ENCODE measurements around the gene ANKRD63.

Gene ANKRD63

GRCh38 chr15:40254452-40254851 is 28.4 kb downstream of the ANKRD63 start:
- no peak for DNase-seq

GRCh38 chr15:40253167-40253790 is 29.6 kb downstream of the ANKRD63 start:
- no peak for DNase-seq

GRCh38 chr15:40252438-40253166 is 30.3 kb downstream of the ANKRD63 start:
- no peak for DNase-seq

- DNase-seq: no peak
These were observed 30.8 kb downstream of the ANKRD63 start for GRCh38 chr15:40252141-40252437.

GRCh38 chr15:40251486-40252140 is 31.3 kb downstream of the ANKRD63 start:
- DNase-seq: no peak

GRCh38 chr15:40250771-40251483 is 31.9 kb downstream of the ANKRD63 start:
- no peak for DNase-seq

GRCh38 chr15:40250304-40250656 is 32.6 kb downstream of the ANKRD63 start:
- DNase-seq: no peak

- DNase-seq: peak; percentile 16
These were observed 33.2 kb downstream of the ANKRD63 start for GRCh38 chr15:40249477-40250303.

GRCh38 chr15:40248006-40248783 is 34.7 kb downstream of the ANKRD63 start:
- DNase-seq: no peak

GRCh38 chr15:40247406-40247971 is 35.4 kb downstream of the ANKRD63 start:
- DNase-seq: no peak

- DNase-seq: no peak
These were observed 36.2 kb downstream of the ANKRD63 start for GRCh38 chr15:40246496-40247280.

- no peak for DNase-seq
These were observed 37.0 kb downstream of the ANKRD63 start for GRCh38 chr15:40245666-40246450.

GRCh38 chr15:40244961-40245523 is 37.8 kb downstream of the ANKRD63 start:
- DNase-seq: no peak

GRCh38 chr15:40243126-40243810 is 39.6 kb downstream of the ANKRD63 start:
- no peak for DNase-seq

- no peak for DNase-seq
These were observed 40.3 kb downstream of the ANKRD63 start for GRCh38 chr15:40242601-40243000.

- no peak for DNase-seq
These were observed 40.7 kb downstream of the ANKRD63 start for GRCh38 chr15:40242213-40242599.

GRCh38 chr15:40241269-40242212 is 41.3 kb downstream of the ANKRD63 start:
- no peak for DNase-seq
